Left renal cortex interstitium (tissue), 4 donors: ENCODE measurements around the gene MTFR1L. TPM values are rescaled to one million over a fixed set of nuclear protein-coding genes. Genes with fewer than 3 reads are reported as not detected.

ENCODE experiments used
- DNase-seq, 4 donors: peaks; one replicate each; pipeline ENCODE4 v3.0.0-alpha.2; 2013; ENCODE audit warnings: low read depth in 4 of 4, low spot score in 2 of 4, missing footprints in 1 of 4
- polyA plus RNA-seq, 4 donors: library from polyadenylated mRNA; unstranded; fragments of 120-200 nt; gene quantifications; one replicate each; pipeline ENCODE4 v1.2.1, GENCODE V29; 2013; ENCODE audit not compliant: insufficient read length in 4 of 4

MTFR1L gene
- polyA plus RNA-seq, 4 donors, result 80.8 to 112 (median 101) TPM

GRCh38 chr1:25806418-25806817 is 13.3 kb upstream of the MTFR1L start:
- no peak for DNase-seq

DNA sequence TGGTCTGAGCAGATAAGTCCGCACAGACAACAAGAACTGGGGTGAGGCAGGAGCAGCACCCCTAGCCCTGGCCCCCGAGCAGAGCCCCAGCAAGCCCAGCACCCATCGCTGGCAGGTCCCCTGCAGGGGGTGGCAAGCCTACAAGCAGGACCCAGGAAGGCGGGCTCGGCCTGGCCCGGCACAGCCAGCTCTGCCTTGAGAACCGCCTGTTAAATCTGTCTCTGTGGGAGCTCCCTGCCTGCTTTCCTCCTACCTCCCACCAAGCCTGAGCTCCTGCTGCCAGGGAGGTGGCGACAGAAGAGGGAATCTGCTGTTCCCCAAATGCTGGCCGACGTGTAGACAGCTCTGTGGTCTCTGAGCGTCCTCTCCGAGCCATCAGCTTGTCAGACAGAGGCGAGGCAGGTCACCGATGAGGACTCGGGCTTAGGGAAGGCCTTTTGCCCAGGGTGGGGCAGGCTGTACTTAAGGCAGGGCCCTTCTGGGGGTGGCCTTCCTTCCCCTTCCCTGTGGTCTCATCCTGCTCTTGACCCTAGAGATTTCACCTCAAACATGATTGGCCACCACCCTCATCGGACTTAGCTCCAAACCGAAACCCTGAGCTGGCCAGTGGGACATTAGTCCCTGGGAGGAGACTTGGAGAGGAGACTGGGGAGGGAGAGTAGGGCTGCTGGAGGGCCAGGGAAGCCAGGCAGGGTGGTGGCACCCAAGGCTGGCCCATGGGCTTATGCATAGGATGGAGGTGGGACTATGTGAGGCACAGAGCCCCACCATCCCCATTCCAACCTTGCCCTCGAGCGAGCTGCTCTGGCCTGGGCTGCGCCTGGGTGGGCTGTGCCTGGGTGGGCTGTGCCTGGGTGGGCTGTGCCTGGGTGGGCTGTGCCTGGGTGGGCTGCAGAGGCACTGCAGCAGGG is 12.0 kb upstream of the MTFR1L start:
- DNase-seq, result no peak

DNA sequence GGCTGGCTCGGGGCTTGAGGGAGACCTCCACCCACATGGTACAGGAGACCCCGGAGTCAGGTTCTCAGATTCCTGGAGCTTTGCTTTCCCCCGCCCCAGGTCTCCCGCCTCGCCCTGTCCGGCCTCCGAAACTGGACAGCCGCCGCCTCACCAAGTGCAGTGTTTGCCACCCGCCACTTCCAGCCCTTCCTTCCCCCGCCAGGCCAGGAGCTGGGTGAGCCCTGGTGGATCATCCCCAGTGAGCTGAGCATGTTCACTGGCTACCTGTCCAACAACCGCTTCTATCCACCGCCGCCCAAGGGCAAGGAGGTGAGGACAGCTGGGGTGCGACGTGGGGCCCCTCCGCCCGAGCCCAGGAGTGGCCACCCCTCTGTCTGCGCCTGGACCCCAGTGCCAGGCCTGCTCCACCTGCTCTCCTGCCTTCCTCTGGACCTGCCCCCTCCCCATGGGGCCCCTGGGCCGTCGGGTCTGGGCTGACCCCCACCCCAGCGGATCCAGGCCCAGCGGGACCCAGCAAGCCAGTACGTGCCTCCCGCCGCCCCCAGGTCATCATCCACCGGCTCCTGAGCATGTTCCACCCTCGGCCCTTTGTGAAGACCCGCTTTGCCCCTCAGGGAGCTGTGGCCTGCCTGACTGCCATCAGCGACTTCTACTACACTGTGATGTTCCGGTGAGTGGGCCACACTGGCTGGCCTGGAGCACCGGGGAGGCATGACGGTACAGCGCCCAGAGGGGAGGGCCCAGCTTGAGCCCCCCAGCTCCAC is 11.1 kb upstream of the MTFR1L start:
- no peak for DNase-seq

- no peak for DNase-seq
These were observed 10.3 kb upstream of the MTFR1L start for GRCh38 chr1:25809283-25809926.

DNA sequence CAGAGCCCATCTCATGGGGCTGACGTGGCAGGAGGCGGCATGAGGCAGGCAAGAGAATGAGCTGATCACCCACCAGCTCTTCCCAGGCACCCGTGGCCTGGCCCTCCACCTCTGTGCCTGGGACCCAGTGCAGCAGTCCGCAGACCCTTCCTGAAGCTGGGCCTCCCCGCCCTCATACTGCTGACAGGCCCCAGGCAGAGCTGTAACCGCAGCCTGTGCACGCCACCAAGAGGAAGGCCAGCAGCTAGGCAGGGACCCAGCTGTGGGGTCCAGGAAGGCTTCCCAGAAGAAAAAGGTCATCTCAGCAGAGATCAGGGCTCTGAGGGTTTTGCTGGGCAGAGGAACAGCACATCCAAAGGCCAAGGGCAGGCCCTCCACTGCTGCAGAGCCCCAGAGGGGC is 9.8 kb upstream of the MTFR1L start:
- no peak for DNase-seq

DNA sequence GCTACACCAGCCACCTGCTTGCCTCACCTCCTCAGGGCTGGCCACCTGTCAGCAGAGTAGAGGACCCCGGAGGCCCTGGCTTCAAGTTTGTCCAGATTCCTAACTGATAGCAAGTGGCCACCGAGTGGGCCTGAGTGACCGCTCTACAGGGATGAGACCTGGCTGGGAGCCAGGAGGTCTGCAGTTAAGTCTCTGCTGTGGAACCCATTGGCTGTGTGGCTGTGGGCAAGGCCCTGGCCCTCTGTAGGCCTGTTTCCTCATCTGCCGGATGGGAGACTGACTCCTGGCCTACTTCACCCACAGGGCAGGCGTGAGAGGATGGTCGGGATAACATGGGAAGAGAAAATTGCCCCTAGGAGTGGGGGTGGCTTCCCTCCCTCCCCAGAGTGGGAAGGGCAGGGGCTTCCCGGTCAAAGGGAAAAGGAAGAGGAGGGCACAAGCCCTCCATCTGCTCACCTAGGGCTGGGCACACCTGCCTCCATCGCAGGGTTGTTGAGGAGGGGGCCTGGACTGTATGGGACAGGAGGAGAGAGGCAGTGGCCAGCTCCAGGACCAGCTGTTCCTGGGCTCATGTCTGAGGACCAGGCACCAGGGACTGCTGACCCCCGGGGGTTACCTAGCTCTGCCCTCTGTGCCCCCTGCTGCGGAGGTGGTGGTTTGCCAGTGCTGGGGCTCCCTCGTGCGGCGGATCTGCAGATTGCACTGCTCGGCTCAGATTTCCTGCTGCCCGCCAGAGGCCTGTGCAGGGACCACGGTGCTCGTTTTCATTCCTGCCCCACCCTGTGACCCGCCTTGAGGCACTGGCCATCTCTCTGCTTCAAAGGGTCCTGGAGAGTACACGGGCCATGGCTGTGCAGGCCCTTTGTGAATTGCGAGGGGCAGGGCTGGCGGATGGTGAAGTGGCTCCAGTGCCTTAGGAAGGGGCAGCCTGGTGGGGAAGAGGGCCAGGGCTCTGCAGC is 9.1 kb upstream of the MTFR1L start:
- no peak for DNase-seq

- DNase-seq, result no peak
These were observed 8.2 kb upstream of the MTFR1L start for GRCh38 chr1:25811384-25812082.

DNA sequence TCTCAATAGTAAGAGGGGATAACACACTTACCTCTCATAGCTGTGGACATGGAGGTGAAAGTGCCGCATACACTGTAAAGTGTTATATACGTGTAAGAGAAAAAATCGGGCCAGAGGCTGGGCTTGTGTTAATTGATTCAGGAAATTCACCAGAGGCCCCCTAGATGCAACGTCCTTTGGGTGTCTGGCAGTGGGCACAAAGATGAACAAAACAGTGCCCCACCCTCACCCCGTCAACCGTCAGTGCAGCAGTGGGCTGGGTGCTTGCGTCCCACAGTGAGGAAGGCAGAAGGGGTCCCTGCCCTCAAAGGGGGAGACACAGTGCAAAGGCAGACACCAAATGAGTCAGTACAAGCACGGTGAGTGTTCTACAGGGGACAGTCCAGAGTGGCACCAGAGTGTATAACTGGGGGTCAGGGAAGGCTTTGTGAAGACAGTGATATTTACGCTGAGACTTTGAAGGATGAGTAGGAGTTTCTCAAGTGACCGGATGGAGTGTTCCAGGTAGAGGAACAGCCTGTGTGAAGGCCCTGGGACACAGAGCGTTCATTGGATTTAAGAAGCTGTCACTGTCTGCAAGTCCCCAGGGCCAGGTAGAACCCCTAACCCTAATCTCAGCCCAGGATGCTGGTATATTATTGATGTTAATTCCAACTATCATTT is 6.6 kb upstream of the MTFR1L start:
- DNase-seq, result no peak

DNA sequence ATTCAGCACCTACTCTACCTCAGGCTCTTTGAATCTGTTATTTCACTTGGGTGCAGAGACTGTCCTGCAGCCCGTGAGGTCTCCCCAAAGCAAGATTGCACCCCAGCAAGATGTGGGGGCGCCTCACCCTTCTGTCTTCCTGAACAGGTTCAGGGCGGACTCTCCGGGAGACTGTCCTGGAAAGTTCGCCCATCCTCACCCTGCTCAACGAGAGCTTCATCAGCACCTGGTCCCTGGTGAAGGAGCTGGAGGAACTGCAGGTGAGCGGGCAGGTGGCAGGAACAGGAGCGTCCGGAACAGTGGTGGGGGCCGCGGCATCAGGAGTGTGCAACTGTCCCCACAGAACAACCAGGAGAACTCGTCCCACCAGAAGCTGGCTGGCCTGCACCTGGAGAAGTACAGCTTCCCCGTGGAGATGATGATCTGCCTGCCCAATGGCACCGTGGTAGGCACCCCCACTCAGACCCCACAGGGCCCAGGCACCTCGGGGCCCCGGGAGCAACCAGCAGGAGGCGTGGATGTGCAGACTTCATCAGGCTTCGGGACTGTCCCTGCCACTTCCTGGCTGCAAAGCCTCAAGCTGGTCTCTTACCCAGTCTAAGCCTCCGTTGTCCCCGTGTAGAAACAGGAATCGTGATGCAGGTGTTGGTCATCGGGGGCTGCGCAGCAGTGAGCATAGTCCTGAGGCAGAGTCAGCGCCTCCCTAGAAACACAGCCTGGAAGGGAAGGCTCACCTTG is 5.9 kb upstream of the MTFR1L start:
- DNase-seq, result no peak

- no peak for DNase-seq
These were observed 5.1 kb upstream of the MTFR1L start for GRCh38 chr1:25814549-25815087.

DNA sequence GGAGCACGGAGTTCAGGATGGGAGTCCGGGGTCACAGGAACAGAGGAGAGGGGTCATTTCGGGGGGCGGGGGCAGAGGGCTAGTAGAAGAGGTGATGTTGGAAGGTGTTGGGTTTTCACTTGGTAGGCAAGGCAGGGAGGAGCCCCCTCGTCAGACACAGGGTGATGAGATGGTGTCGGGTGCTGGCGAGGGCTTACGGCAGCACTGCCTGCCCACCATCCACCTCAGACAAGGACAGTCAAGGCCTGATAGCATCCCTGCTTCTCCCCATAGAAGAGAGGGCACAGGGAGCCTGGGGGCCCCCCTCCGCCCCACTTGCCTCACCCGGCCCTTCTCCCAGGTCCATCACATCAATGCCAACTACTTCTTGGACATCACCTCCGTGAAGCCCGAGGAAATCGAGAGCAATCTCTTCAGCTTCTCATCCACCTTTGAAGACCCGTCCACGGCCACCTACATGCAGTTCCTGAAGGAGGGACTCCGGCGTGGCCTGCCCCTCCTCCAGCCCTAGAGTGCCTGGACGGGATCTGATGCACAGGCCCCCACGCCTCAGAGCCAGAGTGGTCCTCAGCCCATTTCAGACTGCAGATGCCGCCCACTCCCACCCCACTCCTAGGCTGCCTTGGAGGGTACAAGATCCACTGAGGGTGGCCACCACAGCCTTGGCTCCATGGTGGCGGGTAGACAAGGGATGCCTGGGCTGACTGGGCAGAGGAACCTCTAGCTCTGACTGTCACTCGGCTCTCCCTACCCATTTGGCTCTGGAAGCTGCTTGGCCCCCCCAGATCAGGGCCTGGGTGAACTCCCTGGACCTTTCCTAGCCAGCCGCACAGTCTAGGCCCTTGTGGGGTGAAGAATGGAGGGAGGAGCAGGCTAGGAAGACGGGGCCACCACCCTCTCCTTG is 4.3 kb upstream of the MTFR1L start:
- no peak for DNase-seq

GRCh38 chr1:25816112-25816718 is 3.5 kb upstream of the MTFR1L start:
- no peak for DNase-seq

GRCh38 chr1:25817840-25818501 is 1.8 kb upstream of the MTFR1L start:
- no peak for DNase-seq

GRCh38 chr1:25818569-25818968 is 1.2 kb upstream of the MTFR1L start:
- DNase-seq, result no peak

DNA sequence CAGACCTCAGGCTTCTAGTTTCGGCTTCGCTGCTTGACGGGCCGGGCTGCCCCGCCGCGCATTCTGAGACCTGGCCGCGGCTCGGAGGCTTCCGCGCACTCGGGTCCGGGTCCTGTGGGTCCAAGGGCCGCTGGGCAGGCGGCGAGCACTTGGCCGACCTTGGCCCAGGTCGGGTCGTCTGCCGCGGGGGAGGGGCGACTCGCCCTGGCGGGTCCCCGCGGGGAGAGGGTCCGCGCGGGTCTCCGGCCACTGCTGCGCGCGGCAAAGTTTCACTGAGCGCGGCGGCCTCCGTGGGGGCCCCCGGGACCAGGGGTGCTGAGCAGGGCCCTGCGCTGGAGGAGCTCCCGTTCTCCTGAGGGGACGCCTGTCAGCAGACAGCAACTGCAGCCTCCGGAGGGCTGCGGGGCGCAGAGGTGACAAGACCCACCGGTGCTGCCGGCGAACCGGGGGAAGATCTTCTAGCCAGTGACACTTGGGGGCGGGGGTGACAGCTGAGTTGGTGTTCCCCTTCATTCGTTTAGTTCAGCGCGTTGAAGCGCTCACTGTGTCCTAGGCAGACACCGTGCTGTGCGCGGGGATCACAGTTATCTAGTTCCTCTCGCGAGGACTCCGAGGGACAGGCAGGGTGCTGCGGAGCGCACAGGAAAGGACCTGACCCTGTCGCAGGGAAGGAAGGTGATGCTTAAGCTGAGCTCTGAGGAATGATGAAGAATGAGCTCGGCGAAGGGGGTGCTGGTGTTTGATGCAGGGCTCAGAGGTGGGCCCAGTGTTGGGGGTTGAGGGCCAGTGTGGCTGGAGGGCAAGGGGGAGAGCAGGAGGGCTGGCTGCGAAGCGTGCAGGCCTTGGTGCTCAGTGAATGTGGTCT is 725 bp downstream of the MTFR1L start:
- no peak for DNase-seq
